Natural killer cell (primary cell): Measurements from ENCODE around the gene NLGN2. TPM values are rescaled to one million over a fixed set of nuclear protein-coding genes. Genes with fewer than 3 reads are reported as not detected.

Experiments used
- ATAC-seq, 3 donors: fragments of 150-1000 bp in 2 of 3; fragments of 200-7000 bp in 1 of 3; cut with Tn5 transposase; 1 replicate in 1 of 3; 2 replicates in 2 of 3; pipeline ENCODE4 v1.10.0; 2021; ENCODE audit warnings: mild to moderate bottlenecking in 2 of 3, moderate library complexity in 2 of 3
- DNase-seq, 2 donors: peaks; one replicate each; pipeline versions ENCODE4 v3.0.0 to v3.0.0-alpha.2; 2013 to 2021; ENCODE audit warnings: mixed read lengths in 1 of 2
- H3K27ac ChIP-seq: one replicate; pipeline ENCODE4 v1.5.1; 2013; ENCODE audit warnings: mild to moderate bottlenecking, low read length
- H3K27me3 ChIP-seq: one replicate; pipeline ENCODE4 v1.6.1; 2013; ENCODE audit warnings: low read length; ENCODE audit not compliant: control insufficient read depth, insufficient read depth
- H3K36me3 ChIP-seq: one replicate; pipeline ENCODE4 v1.6.1; 2013; ENCODE audit warnings: low read length; ENCODE audit not compliant: control insufficient read depth, insufficient read depth
- H3K4me1 ChIP-seq: one replicate; pipeline ENCODE4 v1.6.1; 2013; ENCODE audit warnings: low read length; ENCODE audit not compliant: control insufficient read depth, insufficient read depth
- H3K4me3 ChIP-seq: one replicate; pipeline ENCODE4 v1.5.1; 2013; ENCODE audit warnings: low read length
- H3K9me3 ChIP-seq: one replicate; pipeline ENCODE4 v1.6.1; 2013; ENCODE audit warnings: low read length; ENCODE audit not compliant: control insufficient read depth, insufficient read depth
- H3K27ac Mint-ChIP-seq, 2 donors: one replicate each; pipeline ENCODE4 v1.8.0; 2022; ENCODE audit warnings: mild to moderate bottlenecking in 2 of 2, mixed read lengths in 2 of 2, moderate library complexity in 1 of 2
- H3K27me3 Mint-ChIP-seq, 2 donors: one replicate each; pipeline ENCODE4 v1.8.0; 2022; ENCODE audit warnings: low read depth in 2 of 2, mixed read lengths in 2 of 2
- H3K36me3 Mint-ChIP-seq: one replicate; pipeline ENCODE4 v1.8.0; 2022; ENCODE audit warnings: mixed read lengths
- H3K4me1 Mint-ChIP-seq, 2 donors: one replicate each; pipeline ENCODE4 v1.8.0; 2022; ENCODE audit warnings: mixed read lengths in 2 of 2
- H3K4me3 Mint-ChIP-seq: one replicate; pipeline ENCODE4 v1.8.0; 2022; ENCODE audit warnings: mild to moderate bottlenecking, moderate library complexity, mixed read lengths
- H3K9me3 Mint-ChIP-seq, 2 donors: one replicate each; pipeline ENCODE4 v1.8.0; 2022; ENCODE audit warnings: mixed read lengths in 2 of 2
- WGBS: methylation state at CpG from one replicate; pipeline ENCODE4 v1.1.7; 2013; ENCODE audit warnings: missing lambda C conversion rate; ENCODE audit not compliant: insufficient coverage; 5-methylcytosine and 5-hydroxymethylcytosine counted together
- intact Hi-C: fragments of 100-400 bp; cut with micrococcal nuclease; formaldehyde crosslinking; loops from one replicate; pipeline ENCODE4 v1.14.2; 2022
- total RNA-seq, 4 donors: library from RNA; stranded (reverse); fragments of 120-200 nt in 1 of 4; gene quantifications; one replicate each; pipeline versions ENCODE4 v1.2.3 to v1.2.4, GENCODE V29; 2013 to 2022
- TF ChIP-seq, protein P1 (sequence below): fragments of 200-600 bp; IDR thresholded peaks from one replicate; pipeline ENCODE4 v1.8.0; 2022; ENCODE audit warnings: antibody characterized with exemption

Gene NLGN2
- total RNA-seq, 3 donors from 2014 or later (not counting 1 experiment from before 2014, with no cell fraction given), result 2.8 to 3.4 (median 3.1) TPM

DNA sequence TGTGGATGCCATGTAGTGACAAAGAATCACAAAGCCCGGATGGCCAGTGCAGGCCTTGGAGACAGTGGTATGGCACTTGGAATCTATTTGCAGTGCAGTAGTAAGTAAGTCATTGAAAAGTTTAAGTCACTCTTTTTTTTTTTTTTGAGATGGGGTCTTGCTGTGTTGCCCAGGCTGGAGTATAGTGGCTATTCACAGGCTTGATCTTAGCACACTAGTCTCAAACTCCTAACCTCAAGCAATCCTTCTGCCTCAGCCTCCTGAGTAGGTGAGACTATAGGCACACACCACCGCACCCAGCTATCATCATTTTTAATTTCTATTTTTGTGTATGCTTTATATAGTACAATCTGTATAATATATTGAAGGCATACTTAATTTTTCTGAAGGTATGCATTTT lies 9.0 kb upstream of the NLGN2 start:
- WGBS, result 100% methylated on average over 1 of the region's 2 CpGs
- H3K36me3 Mint-ChIP-seq, result no peaks in the 10 kb centered on the region
- no peak overlapping the region for H3K27ac Mint-ChIP-seq

DNA sequence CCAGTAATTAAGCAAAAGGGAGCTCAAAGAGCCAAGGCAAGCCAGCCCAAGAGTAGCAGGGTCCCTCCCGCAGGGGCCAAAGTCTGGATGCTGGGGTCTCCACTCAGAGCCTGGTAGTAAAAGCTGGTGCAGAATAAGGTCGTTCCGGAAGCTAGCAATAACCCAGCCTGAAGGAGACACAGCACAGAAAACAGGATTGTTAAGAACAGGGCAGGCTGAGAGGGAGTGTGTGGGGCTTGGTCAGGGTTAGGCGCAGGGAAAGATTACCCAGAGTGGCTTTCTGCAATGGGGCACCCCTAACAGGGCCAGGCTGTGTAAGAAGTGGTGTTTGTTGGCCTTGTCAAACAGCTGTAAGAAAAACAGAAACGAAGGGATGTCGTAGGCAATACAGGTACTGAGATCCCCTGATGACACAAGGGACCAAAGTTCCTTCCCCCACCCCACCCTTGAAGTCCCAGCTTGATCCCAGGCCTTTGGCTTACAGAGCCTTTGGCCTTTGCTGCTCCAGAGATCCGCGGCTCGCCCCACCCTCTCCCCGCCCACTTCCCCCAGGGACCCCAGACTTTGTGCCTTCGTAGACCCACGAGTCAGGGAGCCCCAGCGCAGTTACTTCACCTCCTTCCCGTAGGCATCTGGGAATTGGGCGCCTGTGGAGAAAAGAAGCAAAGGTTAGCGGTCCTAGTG lies 4.5 kb upstream of the NLGN2 start:
- H3K27ac ChIP-seq, result peak overlapping the region; percentile 60
- peak overlapping the region; percentile 69 for H3K4me3 ChIP-seq
- ATAC-seq, result no peak
- peaks cover 3% of the 10 kb centered on the region for H3K27me3 ChIP-seq
- peak overlapping the region; percentile 92 for H3K4me3 Mint-ChIP-seq
- H3K27me3 Mint-ChIP-seq, result peaks cover 0 to 8% of the 10 kb centered on the region in 2 donors
- H3K36me3 ChIP-seq, result no peaks in the 10 kb centered on the region
- DNase-seq, result peak in 1 of 2 donors; percentile 45
- peaks cover 24% of the 10 kb centered on the region for H3K4me1 ChIP-seq
- intact Hi-C loops, result no loop called here
- no peaks in the 10 kb centered on the region for H3K9me3 ChIP-seq
- TF ChIP-seq, protein P1, sequence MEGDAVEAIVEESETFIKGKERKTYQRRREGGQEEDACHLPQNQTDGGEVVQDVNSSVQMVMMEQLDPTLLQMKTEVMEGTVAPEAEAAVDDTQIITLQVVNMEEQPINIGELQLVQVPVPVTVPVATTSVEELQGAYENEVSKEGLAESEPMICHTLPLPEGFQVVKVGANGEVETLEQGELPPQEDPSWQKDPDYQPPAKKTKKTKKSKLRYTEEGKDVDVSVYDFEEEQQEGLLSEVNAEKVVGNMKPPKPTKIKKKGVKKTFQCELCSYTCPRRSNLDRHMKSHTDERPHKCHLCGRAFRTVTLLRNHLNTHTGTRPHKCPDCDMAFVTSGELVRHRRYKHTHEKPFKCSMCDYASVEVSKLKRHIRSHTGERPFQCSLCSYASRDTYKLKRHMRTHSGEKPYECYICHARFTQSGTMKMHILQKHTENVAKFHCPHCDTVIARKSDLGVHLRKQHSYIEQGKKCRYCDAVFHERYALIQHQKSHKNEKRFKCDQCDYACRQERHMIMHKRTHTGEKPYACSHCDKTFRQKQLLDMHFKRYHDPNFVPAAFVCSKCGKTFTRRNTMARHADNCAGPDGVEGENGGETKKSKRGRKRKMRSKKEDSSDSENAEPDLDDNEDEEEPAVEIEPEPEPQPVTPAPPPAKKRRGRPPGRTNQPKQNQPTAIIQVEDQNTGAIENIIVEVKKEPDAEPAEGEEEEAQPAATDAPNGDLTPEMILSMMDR, result no peak
- H3K36me3 Mint-ChIP-seq, result no peaks in the 10 kb centered on the region
- no peaks in the 10 kb centered on the region for H3K9me3 Mint-ChIP-seq
- H3K27ac Mint-ChIP-seq, result peak overlapping the region; percentile 90 to 96
- H3K4me1 Mint-ChIP-seq, result peaks cover 8 to 27% of the 10 kb centered on the region in 2 donors
- WGBS, result 22% methylated on average over 16 of the region's 16 CpGs

More for the DNA sequence above, 9.0 kb upstream of the NLGN2 start:
- H3K9me3 Mint-ChIP-seq, result no peaks in the 10 kb centered on the region
- Histone ChIP-seq H3K9me3 (no peaks in the 10 kb centered on the region), H3K36me3 (no peaks in the 10 kb centered on the region), H3K4me3 (no peak overlapping the region), H3K27me3 (no peaks in the 10 kb centered on the region), H3K27ac (no peak overlapping the region), H3K4me1 (peaks cover 23% of the 10 kb centered on the region)
- ATAC-seq (no peak), DNase-seq (no peak)
- intact Hi-C loops, result no loop called here
- peaks cover 14 to 24% of the 10 kb centered on the region in 2 donors for H3K4me1 Mint-ChIP-seq
- TF ChIP-seq, protein P1, result no peak
- H3K4me3 Mint-ChIP-seq, result no peak overlapping the region
- H3K27me3 Mint-ChIP-seq, result no peaks in the 10 kb centered on the region

DNA sequence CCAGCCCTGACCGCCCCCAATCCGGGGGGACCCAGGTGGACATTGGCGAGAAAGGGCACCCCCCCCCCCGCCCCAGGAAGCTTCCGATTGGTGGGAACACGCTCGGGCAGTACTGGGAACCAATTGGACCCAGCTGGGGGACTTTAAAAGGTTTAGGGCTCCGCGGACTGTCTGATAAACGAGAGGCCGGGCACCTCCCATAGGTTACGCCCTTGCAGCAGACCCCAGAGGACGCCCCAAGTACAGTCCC lies 4.0 kb upstream of the NLGN2 start:
- Mint-ChIP-seq H3K36me3 (no peaks in the 10 kb centered on the region), H3K9me3 (no peaks in the 10 kb centered on the region), H3K27ac (peak overlapping the region; percentile 90 to 96), H3K4me3 (peak overlapping the region; percentile 92), H3K4me1 (peaks cover 8 to 27% of the 10 kb centered on the region in 2 donors), H3K27me3 (peaks cover 0 to 8% of the 10 kb centered on the region in 2 donors)
- 1% methylated on average over 13 of the region's 13 CpGs for WGBS
- no peaks in the 10 kb centered on the region for H3K36me3 ChIP-seq
- H3K27me3 ChIP-seq, result peaks cover 3% of the 10 kb centered on the region
- H3K4me3 ChIP-seq, result peak overlapping the region; percentile 69
- TF ChIP-seq, protein P1, result no peak
- intact Hi-C loops, result no loop called here
- H3K27ac ChIP-seq, result peak overlapping the region; percentile 60
- DNase-seq (no peak), ATAC-seq (peak in 1 of 3 donors; percentile 3)
- H3K9me3 ChIP-seq, result no peaks in the 10 kb centered on the region
- peaks cover 27% of the 10 kb centered on the region for H3K4me1 ChIP-seq
